Stimulated activated CD4-positive, alpha-beta T cell treated with anti-CD3 and anti-CD28 coated beads, Interleukin-12 subunit alpha, Interleukin-12 subunit beta, amount 100 ng/mL, for 4 hours (primary cell): ENCODE measurements around the gene SLC29A3.

Experiments
- DNase-seq: peaks from one replicate; pipeline ENCODE4 v3.0.0-alpha.2; 2020

The SLC29A3 gene

GRCh38 chr10:71325267-71325666, 6.2 kb downstream of the SLC29A3 start:
- DNase-seq, result no peak

- DNase-seq, result no peak
These were observed 7.4 kb downstream of the SLC29A3 start for GRCh38 chr10:71326464-71326881.

- DNase-seq, result no peak
These were observed 11.8 kb downstream of the SLC29A3 start for GRCh38 chr10:71330789-71331404.

- no peak for DNase-seq
These were observed 12.7 kb downstream of the SLC29A3 start for GRCh38 chr10:71331736-71332135.

- DNase-seq, result no peak
These were observed 13.4 kb downstream of the SLC29A3 start for GRCh38 chr10:71332466-71332865.

- no peak for DNase-seq
These were observed 14.2 kb downstream of the SLC29A3 start for GRCh38 chr10:71333129-71333887.

- no peak for DNase-seq
These were observed 15.2 kb downstream of the SLC29A3 start for GRCh38 chr10:71334221-71334791.

- DNase-seq, result no peak
These were observed 16.2 kb downstream of the SLC29A3 start for GRCh38 chr10:71335173-71335708.

GRCh38 chr10:71336632-71337031, 17.6 kb downstream of the SLC29A3 start:
- DNase-seq, result no peak

GRCh38 chr10:71337219-71337701, 18.2 kb downstream of the SLC29A3 start:
- no peak for DNase-seq

GRCh38 chr10:71338728-71339495, 19.9 kb downstream of the SLC29A3 start:
- DNase-seq, result no peak

GRCh38 chr10:71339796-71340589, 20.9 kb downstream of the SLC29A3 start:
- no peak for DNase-seq

- no peak for DNase-seq
These were observed 23.7 kb downstream of the SLC29A3 start for GRCh38 chr10:71342573-71343391.

- no peak for DNase-seq
These were observed 24.3 kb downstream of the SLC29A3 start for GRCh38 chr10:71343392-71343773.

GRCh38 chr10:71344154-71344925, 25.3 kb downstream of the SLC29A3 start:
- no peak for DNase-seq

- no peak for DNase-seq
These were observed 26.0 kb downstream of the SLC29A3 start for GRCh38 chr10:71344993-71345480.

- DNase-seq, result no peak
These were observed 26.6 kb downstream of the SLC29A3 start for GRCh38 chr10:71345694-71346093.

GRCh38 chr10:71346731-71347130, 27.7 kb downstream of the SLC29A3 start:
- no peak for DNase-seq

GRCh38 chr10:71347587-71348395, 28.7 kb downstream of the SLC29A3 start:
- DNase-seq, result no peak
